HK-2 (cell line): ENCODE measurements around the gene NRIP3.
"Not testable (repeated sequence)": the region's sequence is repeated elsewhere in the genome, so short reads cannot be mapped to it uniquely, and the experiment has no call there.

ENCODE experiments used
- DNase-seq: peaks from one replicate; pipeline ENCODE4 v3.0.0-alpha.2; 2018; ENCODE audit not compliant: unreplicated experiment

The NRIP3 gene

DNA sequence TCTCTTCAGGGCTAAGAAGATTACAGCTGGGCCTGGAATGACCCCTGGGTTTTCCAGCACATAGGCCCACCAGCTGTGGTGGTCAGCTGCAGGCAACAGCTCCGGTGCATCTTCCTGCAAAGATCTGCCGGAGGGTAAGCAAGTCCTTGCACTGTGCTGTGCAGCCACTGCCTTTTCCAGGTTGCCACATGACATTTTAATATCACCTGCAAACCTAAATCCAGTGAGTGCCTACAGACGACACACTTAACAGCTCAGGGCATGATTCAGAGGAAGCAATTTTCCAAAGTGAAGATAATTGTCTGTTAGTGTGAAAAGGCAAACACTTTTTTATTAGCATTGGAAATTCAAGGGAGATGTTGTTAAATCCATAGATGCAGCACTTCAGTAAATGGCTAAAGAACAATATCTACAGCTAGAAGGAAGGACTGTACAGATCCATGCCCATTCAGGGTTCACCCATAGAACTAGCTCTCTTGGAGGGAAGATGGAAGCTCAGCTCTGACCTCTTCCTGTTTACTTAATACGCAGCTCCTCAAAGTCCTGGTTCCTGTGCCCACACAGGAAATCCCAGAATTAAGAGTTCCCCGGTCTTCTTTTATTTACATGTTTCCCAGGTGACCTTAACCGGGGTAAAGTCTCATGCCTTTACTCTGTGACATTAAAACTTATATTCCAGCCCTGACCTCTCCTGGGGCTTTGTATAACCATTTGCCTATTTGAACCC, 13.3 kb upstream of the NRIP3 start:
- no peak for DNase-seq

DNA sequence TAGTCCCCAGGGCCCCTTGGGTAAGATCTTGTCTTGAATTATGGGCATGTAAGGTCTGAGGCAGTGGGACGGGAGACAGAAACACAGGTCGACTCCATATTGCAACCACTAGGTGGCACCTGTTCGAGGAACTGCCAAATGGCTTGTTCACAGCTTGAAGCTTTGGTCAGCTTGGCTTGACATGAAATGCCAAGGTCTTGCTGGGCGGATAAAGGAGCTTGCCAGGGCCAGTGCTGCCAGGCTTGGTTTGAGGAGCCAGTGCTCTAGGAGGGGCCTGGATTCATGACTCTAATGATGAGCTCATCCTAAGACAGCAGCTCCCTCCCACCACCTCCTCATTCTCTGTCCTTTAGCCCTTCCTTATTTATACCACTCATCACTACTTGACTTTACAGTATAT, 11.9 kb upstream of the NRIP3 start:
- peak; percentile 38 for DNase-seq

DNA sequence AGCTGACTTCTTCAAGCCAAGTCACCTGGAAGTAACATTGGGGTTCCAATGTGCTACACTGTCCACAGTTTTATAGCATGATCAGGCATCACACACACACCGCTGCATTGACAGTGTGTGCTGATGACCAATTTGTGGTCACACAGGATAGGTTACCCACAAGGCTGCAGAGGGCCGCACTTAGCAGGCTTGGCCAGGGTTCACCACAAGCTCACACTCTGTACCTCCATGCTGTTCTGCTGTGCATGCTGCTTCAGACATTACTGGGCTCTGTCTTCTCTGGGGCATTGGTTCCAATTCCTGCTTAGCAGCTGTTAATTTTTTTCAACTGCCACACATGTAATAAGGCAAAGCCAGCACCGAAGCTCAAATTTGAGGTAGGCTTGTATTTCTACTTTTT, 11.0 kb upstream of the NRIP3 start:
- no peak for DNase-seq

DNA sequence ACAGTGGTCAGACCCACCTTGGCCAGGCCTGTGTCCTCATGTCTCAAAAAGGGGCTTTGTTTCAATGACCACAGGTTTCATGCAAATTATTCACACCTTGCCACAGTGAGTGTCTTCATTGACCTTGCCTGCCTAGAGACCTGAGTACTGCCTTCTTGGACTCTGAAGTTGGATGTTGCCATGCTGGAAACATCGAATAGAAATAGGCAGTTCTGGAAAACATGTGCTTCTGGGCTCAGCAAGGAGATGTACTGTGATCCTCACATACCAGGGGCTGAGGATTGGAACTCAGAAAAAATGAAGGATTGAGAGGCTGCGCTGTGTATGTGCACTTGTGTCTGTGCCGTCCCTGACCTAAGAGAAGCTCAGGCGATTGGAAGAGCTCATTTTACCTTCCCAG, 9.6 kb upstream of the NRIP3 start:
- no peak for DNase-seq

DNA sequence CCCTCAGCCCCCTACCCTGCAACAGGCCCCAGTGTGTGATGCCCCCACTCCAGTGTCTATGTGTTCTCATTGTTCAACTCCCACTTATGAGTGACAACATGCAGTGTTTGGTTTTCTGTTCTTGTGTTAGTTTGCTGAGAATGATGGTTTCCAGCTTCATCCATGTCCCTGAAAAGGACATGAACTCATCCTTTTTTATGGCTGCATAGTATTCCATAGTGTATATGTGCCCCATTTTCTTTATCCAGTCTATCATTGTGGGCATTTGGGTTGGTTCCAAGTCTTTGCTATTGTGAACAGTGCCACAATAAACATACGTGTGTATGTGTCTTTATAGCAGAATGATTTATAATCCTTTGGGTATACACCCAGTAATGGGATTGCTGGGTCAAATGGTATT, 5.7 kb upstream of the NRIP3 start:
- not testable (repeated sequence) for DNase-seq

DNA sequence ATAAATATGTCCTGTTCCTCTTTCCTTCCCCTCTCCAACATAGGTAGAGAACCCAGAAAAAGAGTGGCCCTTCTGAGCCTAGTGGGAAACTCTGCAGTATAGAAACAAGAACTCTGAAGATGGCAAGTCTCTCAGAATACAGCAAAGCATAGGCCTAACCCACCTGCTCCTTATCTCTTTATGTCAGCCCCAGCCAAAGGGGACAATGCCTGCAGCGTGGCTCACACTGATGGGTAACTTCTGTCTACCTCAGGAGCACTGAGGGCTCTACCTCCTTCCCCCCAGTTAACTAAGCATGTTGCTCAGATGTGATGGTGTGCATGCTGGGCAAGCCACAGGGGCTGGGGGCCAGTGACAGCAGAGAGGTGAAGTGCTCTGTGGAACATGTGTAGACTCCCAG, 4.9 kb upstream of the NRIP3 start:
- DNase-seq, result no peak

DNA sequence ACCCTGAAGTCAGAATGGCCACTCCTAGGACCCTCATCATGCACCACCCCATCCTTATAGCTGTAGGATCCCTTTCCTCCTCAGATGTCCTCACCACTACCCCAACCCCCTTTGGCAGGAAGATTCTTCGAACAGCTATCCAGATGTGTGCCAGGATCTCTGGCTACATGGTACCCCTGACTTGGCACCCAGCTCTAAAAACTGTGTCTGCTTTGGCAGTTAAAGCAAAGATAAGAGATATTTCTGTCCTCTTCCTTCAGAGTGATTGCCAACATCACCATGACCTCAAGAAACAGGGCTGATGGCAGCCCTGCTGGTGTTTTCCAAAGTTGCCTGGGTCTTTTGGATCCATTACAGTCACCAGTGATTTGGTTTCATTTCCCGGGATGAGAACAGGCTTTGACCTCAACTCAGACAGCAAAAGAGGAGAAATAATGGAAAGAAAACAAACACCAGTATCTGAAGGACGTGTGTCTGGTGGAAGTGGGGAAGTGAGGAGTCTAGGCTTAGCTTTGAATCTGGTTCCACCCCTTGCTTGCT, 4.3 kb upstream of the NRIP3 start:
- DNase-seq, result no peak

DNA sequence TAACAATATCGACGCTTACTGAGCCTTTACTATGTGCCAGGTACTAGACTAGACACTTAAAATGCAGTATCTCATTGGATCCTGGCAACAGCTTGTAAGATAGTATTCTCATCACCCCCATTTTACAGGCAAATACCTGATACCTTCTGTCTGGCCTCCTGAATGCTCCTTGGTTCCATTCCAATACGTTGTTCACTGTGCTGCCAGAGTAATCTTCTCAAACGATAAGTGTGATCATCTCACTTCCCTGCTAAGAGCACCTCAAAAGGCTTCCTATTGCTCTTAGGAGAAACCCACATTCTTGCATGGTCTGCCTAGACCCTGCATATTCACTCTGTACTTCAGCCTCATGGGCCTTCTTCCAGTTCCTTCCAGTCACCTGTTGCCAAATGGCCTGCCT, 1.3 kb upstream of the NRIP3 start:
- no peak for DNase-seq

DNA sequence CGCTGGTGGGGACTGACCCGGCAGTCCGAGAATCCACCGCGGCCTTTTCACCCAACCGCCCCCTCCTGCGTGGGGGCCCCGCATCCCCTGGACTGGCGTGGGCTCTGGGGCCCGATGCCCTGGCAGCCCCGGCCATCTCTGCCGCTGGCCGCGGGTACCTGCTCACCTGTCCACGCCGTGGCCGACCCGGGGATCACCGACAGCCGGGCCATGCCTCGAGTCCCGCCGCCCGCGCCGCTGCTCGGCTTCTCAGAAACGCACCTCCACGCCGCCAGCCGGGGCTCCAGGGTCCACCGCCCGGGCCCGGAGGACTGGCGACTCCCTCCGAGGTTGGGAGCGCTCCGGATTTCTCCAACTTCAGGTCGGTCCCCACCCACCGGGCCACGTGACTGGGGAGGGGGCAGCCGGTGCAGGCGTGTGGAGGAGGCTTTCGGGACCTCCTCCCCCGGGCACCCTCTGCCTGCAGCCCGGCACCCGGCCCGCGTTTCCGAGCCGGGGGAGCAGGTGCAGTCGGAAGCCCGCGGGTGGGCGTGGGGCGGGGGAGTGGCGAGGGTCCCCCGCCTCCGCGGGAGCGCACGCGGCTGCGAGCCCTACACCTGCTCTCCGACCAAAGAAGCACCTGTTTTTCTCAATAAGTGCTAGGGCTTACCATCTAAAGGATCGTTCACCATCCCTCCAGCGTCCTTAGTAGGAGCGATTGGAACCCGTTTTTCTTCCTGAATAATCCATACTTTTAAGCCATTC, 554 bp upstream of the NRIP3 start:
- DNase-seq, result no peak

DNA sequence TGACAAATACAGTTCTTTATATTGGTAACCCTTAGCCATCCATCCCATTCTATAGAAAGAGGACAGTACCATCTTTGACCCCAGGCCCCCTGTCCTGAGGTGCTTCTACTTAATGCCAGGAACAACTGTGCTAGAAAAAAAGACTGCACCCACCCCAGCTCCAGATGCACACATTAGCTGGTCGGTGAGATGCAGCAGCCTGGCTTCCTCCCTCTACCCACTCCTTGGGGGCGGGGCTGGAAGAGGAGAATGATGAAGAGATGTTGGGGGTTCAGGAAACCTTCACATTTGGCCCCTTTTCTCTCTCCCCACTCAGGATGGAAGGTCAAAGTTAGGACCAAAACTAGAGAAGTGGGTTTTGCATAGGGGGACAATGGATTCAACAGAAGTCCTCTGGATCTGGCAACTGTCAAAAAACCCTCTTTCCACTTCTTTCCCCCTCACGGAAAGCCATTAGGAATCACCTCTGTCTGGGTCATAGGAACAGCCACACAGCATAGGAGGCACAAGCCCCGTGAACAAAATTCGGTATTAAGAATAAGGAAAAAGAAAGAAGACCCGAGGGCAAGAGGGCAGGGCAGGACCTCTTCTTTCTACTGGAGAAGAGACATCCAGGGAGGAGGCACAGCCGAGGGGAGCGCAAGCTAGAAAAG, 755 bp downstream of the NRIP3 start:
- no peak for DNase-seq

DNA sequence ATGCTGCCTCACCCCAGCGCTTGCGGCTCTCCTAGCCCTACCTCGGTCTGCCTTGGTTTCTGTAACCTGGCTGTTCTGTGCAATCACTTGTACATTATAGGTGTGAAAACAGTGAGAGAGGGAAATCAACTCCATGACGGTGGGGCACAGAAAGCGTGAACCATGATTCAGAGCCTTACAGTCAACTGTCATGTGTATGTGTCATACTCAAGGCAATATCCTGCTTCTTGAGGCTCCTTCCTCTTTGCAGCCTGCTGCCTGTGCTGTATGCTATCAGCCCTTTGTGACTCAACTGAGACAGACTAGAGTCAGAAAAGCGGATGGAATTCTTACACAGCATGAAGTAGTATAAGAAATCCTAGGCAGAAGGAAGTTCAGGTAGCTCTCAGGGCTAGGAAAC, 2.1 kb downstream of the NRIP3 start:
- DNase-seq, result peak; percentile 54

DNA sequence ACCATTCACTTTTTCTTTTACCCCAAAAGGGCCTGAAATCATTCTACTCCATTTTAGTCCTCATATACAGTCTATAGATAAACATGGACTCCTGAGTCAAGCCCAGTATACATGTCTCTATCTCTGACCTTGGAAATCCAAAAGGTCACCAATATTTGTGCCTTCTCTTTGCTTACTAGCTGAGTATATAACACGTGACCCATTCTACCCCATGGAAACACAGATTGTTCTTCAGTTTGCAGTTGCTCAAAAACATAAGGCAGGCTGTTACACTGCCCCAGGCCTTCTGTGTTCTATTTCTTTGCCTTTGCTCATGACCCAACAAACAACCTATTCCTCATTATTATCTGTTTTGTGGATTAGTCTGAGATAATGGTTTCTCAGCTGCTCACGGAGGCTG, 5.8 kb downstream of the NRIP3 start:
- DNase-seq, result no peak

DNA sequence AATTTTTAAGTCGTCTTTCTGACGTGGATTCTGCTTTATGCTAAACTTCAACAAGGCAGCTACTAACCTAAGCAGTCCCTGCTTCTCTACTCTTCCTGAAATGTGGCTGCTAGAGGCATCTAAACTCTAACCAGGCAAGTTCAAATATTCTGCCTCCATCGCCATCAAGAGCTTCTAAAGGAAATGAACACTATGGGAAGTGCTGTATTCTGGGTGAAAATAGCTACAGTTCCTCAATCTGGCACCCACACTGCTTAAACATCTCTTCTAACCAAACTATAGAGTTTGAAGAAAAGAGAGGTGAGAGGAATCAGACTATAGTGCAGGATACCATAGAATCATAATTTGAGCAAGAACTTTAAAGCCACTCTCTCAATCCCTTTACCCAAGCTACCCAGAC, 6.3 kb downstream of the NRIP3 start:
- no peak for DNase-seq

DNA sequence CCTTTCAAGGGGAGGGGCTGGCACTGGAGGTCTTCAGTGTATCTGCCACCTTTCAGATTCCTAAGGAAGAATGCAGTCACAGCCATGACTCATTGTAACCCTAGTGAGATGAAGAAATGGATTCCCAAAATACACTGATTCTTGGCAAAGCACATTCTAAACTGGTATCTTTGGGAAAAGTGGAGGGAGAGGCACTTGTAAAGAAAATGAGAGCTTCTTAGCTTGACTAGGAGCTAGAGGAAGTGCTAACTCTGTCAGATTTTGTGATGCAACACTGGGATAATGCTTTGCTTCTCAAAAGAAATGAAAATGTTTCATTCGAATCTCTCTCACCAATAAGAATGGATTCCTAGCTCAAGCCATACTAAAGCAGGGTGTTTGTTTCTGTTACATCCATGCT, 14.3 kb downstream of the NRIP3 start:
- DNase-seq, result no peak

DNA sequence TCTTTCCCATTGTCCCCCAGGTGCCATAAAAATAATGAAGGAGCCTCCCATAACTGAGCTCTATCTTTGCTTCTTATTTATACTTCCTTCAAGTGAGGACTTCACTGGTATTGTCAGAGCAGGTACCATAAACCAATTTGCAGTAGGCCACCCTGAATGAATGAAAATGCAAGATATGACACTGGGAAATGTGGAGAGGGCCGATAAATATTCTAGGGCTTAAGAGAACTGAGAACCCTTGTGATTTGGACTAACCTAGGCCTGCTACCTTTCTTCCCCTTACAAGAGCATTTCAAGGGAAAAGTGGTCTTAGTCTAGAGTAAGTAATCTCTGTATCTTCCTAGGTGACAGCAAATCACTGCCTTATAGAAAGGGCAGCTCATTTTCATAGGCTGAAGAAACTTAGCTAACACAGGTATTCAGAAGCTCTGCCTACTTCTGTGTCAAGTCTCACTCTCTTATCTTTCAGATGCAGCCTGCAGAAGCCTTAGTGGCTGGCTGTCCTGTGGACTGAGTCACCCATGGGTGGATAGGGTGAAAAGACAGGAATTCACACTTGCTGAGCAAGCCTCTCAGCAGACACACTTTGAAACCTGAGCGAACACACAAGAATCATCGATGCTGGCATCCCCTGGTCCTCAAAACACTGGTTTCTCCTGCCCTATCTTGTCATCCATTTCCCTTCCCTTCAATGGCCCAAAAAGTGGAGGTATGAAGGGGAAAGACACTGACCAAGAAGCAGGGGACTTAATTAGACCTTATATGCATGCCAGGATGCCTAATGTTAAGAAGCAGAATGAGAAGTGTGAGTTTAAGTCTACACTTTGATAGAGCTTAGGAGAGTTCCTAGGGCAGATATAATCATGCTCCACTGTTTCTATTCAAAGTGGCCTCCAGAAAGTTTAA, 15.2 kb downstream of the NRIP3 start:
- DNase-seq, result peak; percentile 12

DNA sequence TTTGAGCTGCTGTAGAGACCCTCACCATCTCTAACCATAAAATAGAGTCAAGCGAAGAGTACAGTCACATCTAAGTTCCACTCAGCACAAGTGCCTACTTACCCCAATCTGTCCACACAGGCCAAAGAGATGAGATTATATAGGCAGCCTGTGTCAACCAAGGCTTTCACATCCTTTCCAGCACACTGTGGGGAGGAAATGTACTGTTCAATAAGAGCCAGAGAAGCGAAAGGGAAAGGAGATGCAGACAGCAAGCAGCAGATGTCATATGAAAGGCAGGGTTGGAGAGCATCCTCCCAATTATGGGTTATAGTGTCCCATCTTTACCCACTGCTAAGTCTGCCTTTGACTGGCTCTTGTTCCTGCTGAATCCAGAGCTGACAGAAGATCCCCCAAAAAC, 16.4 kb downstream of the NRIP3 start:
- DNase-seq, result no peak

DNA sequence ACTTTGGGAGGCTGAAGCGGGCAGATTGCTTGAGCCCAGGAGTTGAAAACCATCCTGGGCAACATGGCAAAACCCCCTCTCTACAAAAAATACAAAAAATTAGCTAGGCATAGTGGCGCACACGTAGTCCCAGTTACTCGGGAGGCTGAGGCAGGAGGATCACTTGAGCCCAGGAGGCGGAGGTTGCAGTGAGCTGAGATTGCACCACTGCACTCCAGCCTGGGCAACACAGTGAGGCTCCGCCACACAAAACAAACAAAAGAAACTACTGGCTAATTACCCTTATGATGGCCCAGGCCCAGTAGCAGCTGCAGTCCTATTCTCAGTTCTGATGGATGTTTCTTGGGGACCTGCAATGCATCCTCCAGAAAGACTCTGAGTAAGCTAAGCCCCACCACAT, 17.0 kb downstream of the NRIP3 start:
- DNase-seq, result not testable (repeated sequence)

DNA sequence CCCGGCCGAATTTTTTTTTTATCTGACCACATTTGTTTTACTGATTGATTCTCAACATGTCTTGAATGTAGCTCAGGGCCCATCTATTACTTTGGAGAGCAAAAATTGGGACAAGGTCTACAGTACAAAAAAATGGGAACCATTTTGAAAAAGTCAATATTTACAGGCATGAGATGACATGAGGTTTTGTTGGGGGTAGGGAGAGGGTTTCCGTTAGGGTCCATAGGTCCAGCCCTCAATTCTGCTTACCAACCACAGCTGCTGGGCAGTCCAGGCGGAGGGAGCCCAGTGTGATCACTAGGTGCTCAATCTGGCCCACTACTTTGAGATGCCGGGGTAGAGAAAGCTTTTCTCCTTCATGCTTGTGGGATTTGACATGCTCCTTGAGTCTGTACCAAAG, 18.3 kb downstream of the NRIP3 start:
- no peak for DNase-seq

DNA sequence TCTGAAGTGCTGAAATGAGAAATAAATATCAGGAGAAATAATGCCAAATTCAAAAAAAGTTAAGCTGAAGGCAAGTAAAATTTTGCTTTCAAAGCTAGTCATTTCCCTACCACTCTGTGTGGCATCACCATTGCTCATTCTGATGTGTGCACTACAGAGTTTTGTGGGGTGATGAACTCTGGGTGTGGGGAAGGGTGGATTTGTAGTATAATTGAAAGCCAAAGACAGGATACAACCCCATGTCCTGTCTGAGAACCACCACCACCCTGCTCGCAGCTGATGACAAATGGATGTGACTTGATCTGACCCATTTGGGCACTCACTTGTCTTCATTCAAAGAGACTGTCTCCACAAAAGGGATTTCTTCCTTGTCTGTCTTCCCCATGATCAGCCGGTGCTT, 20.2 kb downstream of the NRIP3 start:
- DNase-seq, result no peak

DNA sequence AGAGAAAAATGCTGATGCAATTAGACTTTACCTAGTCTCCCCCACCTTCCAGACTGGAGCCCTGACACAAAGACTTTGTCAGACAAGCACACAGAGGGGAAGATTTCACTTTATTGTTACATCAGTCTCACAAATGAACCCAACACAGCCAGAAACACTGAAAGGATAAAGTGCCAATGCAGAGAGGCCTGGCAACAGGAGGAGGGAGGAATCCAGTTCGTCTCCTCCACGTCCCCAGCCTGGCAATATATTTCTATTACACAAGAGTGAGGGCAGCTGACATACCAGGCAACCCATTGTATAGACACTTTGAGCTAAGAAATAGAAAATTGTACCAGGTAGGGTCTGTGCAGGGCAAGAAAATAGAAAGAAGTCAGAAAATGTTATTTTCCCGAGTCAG, 23.3 kb downstream of the NRIP3 start:
- no peak for DNase-seq

DNA sequence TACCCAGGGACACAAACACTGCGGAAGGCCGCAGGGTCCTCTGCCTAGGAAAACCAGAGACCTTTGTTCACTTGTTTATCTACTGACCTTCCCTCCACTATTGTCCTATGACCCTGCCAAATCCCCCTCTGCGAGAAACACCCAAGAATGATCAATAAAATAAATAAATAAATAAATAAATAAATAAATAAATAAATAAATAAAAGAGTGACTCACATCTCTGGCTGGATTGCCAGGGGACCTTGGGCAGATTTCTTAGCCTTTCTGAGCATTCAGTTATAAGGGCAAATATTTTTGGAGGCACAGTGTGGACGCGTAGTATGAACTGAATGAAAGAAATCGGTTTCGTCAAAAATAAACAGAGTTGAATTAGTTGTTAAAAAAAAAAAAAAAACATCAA, 24.4 kb downstream of the NRIP3 start:
- DNase-seq, result not testable (repeated sequence)

DNA sequence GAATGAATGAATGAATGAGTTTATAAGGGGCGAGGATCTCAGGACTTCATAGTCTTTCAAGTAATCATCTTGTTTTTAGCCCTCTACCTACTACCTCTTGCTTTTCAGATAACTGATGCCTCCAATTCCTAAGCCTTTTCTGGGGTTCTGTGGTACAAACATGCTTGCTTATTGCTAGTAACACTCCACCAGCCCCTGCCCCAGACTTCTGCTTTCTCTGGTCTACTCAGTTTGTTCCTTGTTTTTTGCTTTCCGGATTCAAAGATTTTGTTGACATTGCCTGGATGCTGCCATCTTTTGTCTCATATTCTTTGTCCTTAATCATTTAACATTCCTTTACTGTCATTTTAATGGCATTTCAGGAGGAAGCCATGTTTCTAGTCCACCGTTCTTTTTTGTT, 30.7 kb downstream of the NRIP3 start:
- DNase-seq, result no peak
